HEK293T (cell line): ENCODE measurements around the gene SORCS3.

Experiments used
- CTCF ChIA-PET: fragments of 350-600 bp; formaldehyde crosslinking; extraction: SDS; loops from one replicate; lab custom pipeline; 2021; ENCODE audit warnings: antibody characterized with exemption, inconsistent platforms; lab: Yijun Ruan, JAX
- POLR2A ChIA-PET: fragments of 350-600 bp; formaldehyde crosslinking; extraction: SDS; loops from one replicate; lab custom pipeline; 2020; ENCODE audit warnings: antibody characterized with exemption, inconsistent platforms; lab: Yijun Ruan, JAX
- DNase-seq: peaks from one replicate; pipeline ENCODE4 v3.0.0; 2012; ENCODE audit warnings: mixed read lengths; ENCODE audit errors: extremely low spot score
- ARNT ChIP-seq: fragments of 450-650 bp; IDR thresholded peaks from 2 replicates; pipeline ENCODE4 v1.6.1; 2017; ENCODE audit warnings: mild to moderate bottlenecking
- BHLHE40 ChIP-seq: fragments of 450-650 bp; IDR thresholded peaks from 2 replicates; pipeline ENCODE4 v1.6.1; 2016; ENCODE audit warnings: mild to moderate bottlenecking, moderate library complexity, borderline replicate concordance
- CTBP1 ChIP-seq: fragments of 450-650 bp; IDR thresholded peaks from 2 replicates; pipeline ENCODE4 v1.6.1; 2016; ENCODE audit warnings: borderline replicate concordance
- ELF4 ChIP-seq: fragments of 450-650 bp; IDR thresholded peaks from 2 replicates; pipeline ENCODE4 v1.6.1; 2017; ENCODE audit warnings: antibody characterized with exemption
- FOXA1 ChIP-seq: fragments of 450-650 bp; IDR thresholded peaks from 2 replicates; pipeline ENCODE4 v1.6.1; 2016; ENCODE audit warnings: mild to moderate bottlenecking
- FOXK2 ChIP-seq: fragments of 450-650 bp; IDR thresholded peaks from 2 replicates; pipeline ENCODE4 v1.6.1; 2016; ENCODE audit warnings: mild to moderate bottlenecking
- FOXM1 ChIP-seq: fragments of 450-650 bp; IDR thresholded peaks from 2 replicates; pipeline ENCODE4 v1.6.1; 2017; ENCODE audit warnings: mild to moderate bottlenecking, borderline replicate concordance
- HDGF ChIP-seq: fragments of 450-650 bp; IDR thresholded peaks from 2 replicates; pipeline ENCODE4 v1.6.1; 2017; ENCODE audit warnings: antibody characterized with exemption, borderline replicate concordance
- L3MBTL2 ChIP-seq: fragments of 450-650 bp; conservative IDR thresholded peaks from 2 replicates; pipeline ENCODE4 v1.6.1; 2016; ENCODE audit warnings: mild to moderate bottlenecking
- LEF1 ChIP-seq: fragments of 450-650 bp; IDR thresholded peaks from 2 replicates; pipeline ENCODE4 v1.6.1; 2017; ENCODE audit warnings: mild to moderate bottlenecking, borderline replicate concordance
- NFRKB ChIP-seq: fragments of 450-650 bp; IDR thresholded peaks from 2 replicates; pipeline ENCODE4 v1.6.1; 2016; ENCODE audit warnings: mild to moderate bottlenecking, moderate library complexity
- SP1 ChIP-seq: fragments of 450-650 bp; IDR thresholded peaks from 2 replicates; pipeline ENCODE4 v1.6.1; 2017
- SUZ12 ChIP-seq: fragments of 450-650 bp; IDR thresholded peaks from 2 replicates; pipeline ENCODE4 v1.6.1; 2016; ENCODE audit warnings: mild to moderate bottlenecking
- TARDBP ChIP-seq: fragments of 450-650 bp; IDR thresholded peaks from 2 replicates; pipeline ENCODE4 v1.6.1; 2016
- ZNF384 ChIP-seq: fragments of 450-650 bp; IDR thresholded peaks from 2 replicates; pipeline ENCODE4 v1.6.1; 2016
- TF ChIP-seq, protein P1 (sequence below): fragments of 450-650 bp; IDR thresholded peaks from 2 replicates; pipeline ENCODE4 v1.6.1; 2016

SORCS3 gene

DNA sequence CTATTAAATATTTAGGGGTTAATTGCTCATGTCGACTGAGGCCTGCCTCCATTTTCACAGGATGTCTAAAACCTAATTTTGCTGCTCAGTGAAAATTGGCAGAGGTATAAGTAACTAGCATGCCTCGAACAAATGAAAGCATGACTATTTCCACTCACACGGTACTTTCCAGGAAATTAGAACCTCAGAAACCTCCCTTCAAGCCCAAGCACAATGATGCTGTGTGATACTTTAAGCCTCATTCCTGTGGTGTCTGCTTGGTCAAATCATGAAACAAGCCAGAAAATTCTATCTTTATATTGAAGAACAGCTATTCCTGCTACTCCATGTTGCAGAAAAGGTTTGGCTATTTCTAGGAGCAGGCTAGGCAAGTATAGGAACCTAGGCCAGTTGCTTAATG is 203.0 kb downstream of the SORCS3 start:
- CTCF ChIA-PET: no interaction called here
- POLR2A ChIA-PET: no interaction called here
- no peak for TF ChIP-seq SP1
- no peak for TF ChIP-seq FOXM1
- TF ChIP-seq TARDBP: no peak
- no peak for TF ChIP-seq ARNT
- TF ChIP-seq HDGF: no peak
- TF ChIP-seq LEF1: no peak
- no peak for TF ChIP-seq L3MBTL2
- TF ChIP-seq ZNF384: no peak
- TF ChIP-seq FOXK2: no peak
- TF ChIP-seq, protein P1, sequence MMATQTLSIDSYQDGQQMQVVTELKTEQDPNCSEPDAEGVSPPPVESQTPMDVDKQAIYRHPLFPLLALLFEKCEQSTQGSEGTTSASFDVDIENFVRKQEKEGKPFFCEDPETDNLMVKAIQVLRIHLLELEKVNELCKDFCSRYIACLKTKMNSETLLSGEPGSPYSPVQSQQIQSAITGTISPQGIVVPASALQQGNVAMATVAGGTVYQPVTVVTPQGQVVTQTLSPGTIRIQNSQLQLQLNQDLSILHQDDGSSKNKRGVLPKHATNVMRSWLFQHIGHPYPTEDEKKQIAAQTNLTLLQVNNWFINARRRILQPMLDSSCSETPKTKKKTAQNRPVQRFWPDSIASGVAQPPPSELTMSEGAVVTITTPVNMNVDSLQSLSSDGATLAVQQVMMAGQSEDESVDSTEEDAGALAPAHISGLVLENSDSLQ: no peak
- TF ChIP-seq SUZ12: no peak
- no peak for TF ChIP-seq CTBP1
- TF ChIP-seq NFRKB: no peak
- no peak for TF ChIP-seq BHLHE40
- no peak for TF ChIP-seq ELF4
- TF ChIP-seq FOXA1: no peak
- no peak for DNase-seq

DNA sequence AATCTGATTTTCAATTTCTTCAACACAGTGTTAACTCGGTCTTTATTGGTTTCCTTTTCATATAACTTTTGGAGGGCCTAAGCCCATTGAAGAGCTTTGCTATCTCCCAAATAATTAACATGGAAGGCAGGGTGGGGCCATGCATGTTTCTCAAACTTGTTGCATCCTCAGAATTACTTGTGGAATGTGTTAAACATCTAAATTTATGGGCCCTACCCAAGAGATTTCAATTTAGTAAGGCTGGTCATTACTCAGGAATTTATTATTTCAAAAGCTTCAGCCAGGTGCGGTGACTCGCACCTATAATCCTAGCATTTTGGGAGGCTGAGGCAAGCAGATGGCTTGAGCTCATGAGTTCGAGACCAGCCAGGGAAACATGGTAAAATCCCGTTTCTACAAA is 208.9 kb downstream of the SORCS3 start:
- DNase-seq: no peak
- POLR2A ChIA-PET: no interaction called here
- TF ChIP-seq SUZ12 (no peak), NFRKB (no peak), ELF4 (no peak), FOXK2 (no peak), ARNT (no peak), CTBP1 (no peak), L3MBTL2 (no peak), TARDBP (no peak), BHLHE40 (no peak), SP1 (no peak)
- TF ChIP-seq, protein P1: no peak
- CTCF ChIA-PET: no interaction called here

DNA sequence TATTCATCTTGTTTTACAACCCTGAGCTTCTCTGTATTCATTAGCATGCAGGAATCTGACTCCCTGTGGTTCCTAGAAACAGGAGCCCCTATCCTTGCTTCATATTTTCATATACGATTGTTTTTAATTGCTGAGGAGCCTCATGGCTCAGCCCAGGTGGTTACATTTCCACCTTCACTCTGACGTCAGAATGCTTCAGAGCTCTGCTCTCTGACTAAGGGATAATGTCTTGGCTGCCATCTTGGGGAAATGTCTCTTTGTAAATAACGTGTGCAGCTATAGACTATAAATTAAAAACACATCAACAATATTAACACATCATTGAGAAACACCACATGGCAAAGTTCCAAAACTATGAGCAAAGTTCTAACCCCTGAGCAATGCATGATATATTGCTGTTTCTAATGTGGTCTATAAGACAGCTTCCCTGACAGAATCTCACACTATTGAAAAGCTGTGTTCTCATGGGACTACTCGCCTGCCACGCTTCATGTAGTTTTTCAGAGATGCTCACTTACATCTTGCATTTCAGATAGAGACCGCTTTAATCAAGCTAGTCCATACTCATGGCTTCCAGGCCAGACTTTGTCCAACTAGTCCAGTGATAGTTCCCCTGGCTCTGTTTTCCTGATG is 227.0 kb downstream of the SORCS3 start:
- ChIA-PET POLR2A (no interaction called here), CTCF (no interaction called here)
- DNase-seq: no peak
- no peak for TF ChIP-seq NFRKB
- no peak for TF ChIP-seq TARDBP
- TF ChIP-seq FOXK2: no peak
- no peak for TF ChIP-seq ELF4
- TF ChIP-seq LEF1: no peak

DNA sequence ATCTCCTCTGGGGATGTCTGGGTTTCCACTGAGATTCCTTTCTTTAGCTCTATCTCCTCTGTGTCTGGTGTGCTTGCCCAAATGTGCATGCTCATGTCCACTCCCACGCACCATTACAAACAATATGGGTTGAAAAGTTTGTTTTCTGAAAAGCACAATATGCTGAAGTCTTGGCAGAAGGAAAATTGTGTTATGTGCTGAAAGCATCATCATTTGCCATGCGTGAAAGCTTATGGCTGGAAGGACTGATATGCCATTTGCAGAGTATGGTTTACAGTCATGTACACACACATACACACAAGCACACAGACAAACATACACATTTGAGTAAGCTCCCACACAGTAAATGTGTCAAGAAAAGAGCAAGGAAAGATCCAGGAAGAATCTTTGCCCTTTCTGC is 231.6 kb downstream of the SORCS3 start:
- TF ChIP-seq FOXA1: no peak
- no peak for TF ChIP-seq ARNT
- DNase-seq: no peak
- ChIA-PET POLR2A (no interaction called here), CTCF (no interaction called here)

DNA sequence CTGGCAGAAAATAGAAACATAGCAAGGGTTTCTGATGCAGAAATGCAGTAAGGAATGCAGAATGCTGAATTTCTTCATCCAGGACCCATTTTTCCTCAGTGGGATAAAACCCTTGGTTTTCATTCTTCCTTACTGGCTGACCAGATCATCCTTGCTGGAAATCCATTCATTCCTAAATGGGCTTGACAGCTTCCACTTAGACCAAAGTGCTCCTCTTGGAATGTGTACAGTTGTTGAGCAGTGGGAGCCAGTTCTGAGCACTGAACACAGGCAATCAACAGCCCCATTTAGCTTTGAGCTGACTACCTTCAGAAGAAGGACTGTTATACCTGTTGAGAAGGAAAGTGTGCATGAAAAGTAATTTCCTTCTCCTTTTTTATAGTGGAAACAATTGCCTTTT is 232.1 kb downstream of the SORCS3 start:
- POLR2A ChIA-PET: no interaction called here
- no peak for DNase-seq
- TF ChIP-seq L3MBTL2 (no peak), ARNT (no peak), ZNF384 (no peak), NFRKB (no peak), HDGF (no peak), FOXA1 (no peak), SUZ12 (no peak), BHLHE40 (no peak), FOXK2 (no peak), ELF4 (no peak)
- CTCF ChIA-PET: no interaction called here

DNA sequence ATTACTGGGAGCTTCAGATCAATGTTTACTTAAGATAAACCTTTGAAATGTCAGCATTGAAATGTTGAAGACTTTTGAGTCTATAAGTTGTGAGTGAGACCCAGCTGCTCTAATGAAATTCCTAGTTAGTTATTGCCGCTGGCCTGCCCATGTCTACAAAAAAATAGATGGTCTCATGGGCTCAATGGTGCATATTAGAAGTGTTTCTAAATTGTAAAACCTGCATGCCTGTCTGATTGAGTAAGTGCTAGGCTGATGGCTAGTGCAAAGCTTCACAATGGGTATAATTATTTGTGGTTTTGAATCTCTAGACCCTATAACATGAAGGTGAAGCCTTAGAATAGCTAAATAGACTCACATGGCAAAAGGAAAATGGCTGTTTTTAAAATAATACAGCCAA is 234.5 kb downstream of the SORCS3 start:
- POLR2A ChIA-PET: no interaction called here
- CTCF ChIA-PET: no interaction called here

DNA sequence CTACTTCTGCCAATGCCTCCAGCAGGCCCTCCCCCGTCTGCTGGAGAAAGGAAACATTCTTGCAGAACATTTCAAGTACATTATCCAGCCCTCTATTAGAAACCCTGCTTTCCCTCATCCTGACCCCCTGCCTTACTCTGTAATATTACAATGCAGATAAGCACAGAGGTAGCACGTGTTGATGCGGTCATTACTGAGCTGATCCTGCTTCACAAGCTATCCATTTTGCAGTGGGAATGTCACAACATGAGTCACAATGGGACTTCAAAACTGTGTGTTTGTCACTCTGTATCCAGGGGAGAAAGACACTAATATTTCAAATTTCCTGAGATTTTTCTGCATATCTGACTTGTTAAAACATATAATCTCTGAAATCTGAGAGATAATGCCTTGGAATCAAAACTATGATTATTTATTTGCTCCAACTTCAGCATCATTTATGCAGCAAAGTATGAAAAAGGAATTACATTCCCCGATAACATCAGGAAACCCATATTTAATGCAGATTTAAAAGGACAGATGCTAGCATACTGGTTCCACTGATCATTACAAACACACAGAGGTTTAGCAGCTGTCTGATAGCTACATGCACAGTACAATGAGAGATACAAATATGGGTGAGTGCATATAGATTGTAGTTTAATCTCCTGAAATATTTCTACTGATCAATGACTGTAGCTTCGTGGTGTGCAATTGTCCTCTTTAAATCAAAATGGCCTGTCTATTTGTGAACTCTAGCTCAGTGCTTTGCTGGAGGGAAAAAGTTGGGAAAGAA is 239.7 kb downstream of the SORCS3 start:
- no peak for DNase-seq
- TF ChIP-seq SUZ12 (no peak), L3MBTL2 (no peak), ARNT (no peak), SP1 (no peak), TARDBP (no peak), ELF4 (no peak), LEF1 (no peak), CTBP1 (no peak), FOXA1 (no peak), HDGF (no peak), ZNF384 (no peak), BHLHE40 (no peak), FOXM1 (no peak), FOXK2 (no peak), NFRKB (no peak)
- TF ChIP-seq, protein P1: no peak
- ChIA-PET CTCF (no interaction called here), POLR2A (no interaction called here)

More for the DNA sequence above, 234.5 kb downstream of the SORCS3 start:
- DNase-seq: no peak
- no peak for TF ChIP-seq HDGF
- TF ChIP-seq FOXK2: no peak
- no peak for TF ChIP-seq CTBP1
- no peak for TF ChIP-seq LEF1
- TF ChIP-seq FOXA1: no peak
- TF ChIP-seq TARDBP: no peak
- no peak for TF ChIP-seq SP1
